DND-41 (cell line): ENCODE data around the gene SPDYA.

Experiments used
- ATAC-seq: fragments of 200-7000 bp; cut with Tn5 transposase; 3 replicates; pipeline ENCODE4 v1.9.1; 2021; ENCODE audit warnings: low read depth; ENCODE audit not compliant: insufficient read depth
- DNase-seq: peaks from one replicate; pipeline ENCODE4 v3.0.0-alpha.2; 2020
- H2AFZ ChIP-seq: 2 replicates; pipeline ENCODE4 v1.6.0; 2012; ENCODE audit warnings: low read depth, low read length
- H3K27ac ChIP-seq: 2 replicates; pipeline ENCODE4 v1.5.1; 2012; ENCODE audit warnings: low read length, inconsistent platforms
- H3K27me3 ChIP-seq: fragments of 200-600 bp; sonication (generic); 2 replicates; pipeline ENCODE4 v1.6.0; 2012; ENCODE audit warnings: low read length, mild to moderate bottlenecking, inconsistent platforms; ENCODE audit not compliant: insufficient read depth, poor library complexity
- H3K36me3 ChIP-seq: 2 replicates; pipeline ENCODE4 v1.5.1; 2012; ENCODE audit warnings: low read length, inconsistent platforms; ENCODE audit not compliant: insufficient read depth
- H3K4me1 ChIP-seq: 2 replicates; pipeline ENCODE4 v1.5.1; 2012; ENCODE audit warnings: mild to moderate bottlenecking, low read length; ENCODE audit not compliant: insufficient read depth
- H3K4me2 ChIP-seq: 2 replicates; pipeline ENCODE4 v1.6.0; 2012; ENCODE audit warnings: mild to moderate bottlenecking, moderate library complexity, low read length, inconsistent platforms; ENCODE audit not compliant: insufficient read depth
- H3K4me3 ChIP-seq, 2 experiments: fragments of 200-600 bp in 1 of 2; shearing (Covaris generic) in 1 of 2; 2 replicates each; pipeline ENCODE4 v1.5.1; 2012 to 2016; ENCODE audit warnings: inconsistent platforms in 2 of 2, low read length in 2 of 2, mild to moderate bottlenecking in 2 of 2, low read depth in 1 of 2, moderate library complexity in 1 of 2
- H3K79me2 ChIP-seq: 2 replicates; pipeline ENCODE4 v1.6.0; 2012; ENCODE audit warnings: low read length, inconsistent platforms; ENCODE audit not compliant: insufficient read depth
- H3K9ac ChIP-seq: 2 replicates; pipeline ENCODE4 v1.6.0; 2012; ENCODE audit warnings: low read depth, mild to moderate bottlenecking, inconsistent platforms, low read length, moderate library complexity
- H3K9me3 ChIP-seq: 2 replicates; pipeline ENCODE4 v1.5.1; 2012; ENCODE audit warnings: low read length, moderate library complexity, mild to moderate bottlenecking, inconsistent platforms; ENCODE audit not compliant: insufficient read depth, severe bottlenecking
- H4K20me1 ChIP-seq: 2 replicates; pipeline ENCODE4 v1.6.0; 2012; ENCODE audit warnings: low read length; ENCODE audit not compliant: insufficient read depth
- CTCF ChIP-seq: IDR thresholded peaks from 2 replicates; pipeline ENCODE4 v1.5.1; 2012; ENCODE audit warnings: borderline replicate concordance, low read length, moderate library complexity, mild to moderate bottlenecking; ENCODE audit not compliant: poor library complexity, severe bottlenecking; ENCODE audit errors: extremely low read depth
- EZH2 ChIP-seq: IDR thresholded peaks from 3 replicates; pipeline ENCODE4 v1.6.1; 2012; ENCODE audit warnings: borderline replicate concordance, low read depth, mild to moderate bottlenecking, moderate library complexity, low read length, inconsistent platforms; ENCODE audit not compliant: severe bottlenecking

Gene SPDYA

GRCh38 chr2:28810384-28811285 lies at the start of gene SPDYA:
TSS of gene SPDYA (plus strand) at chr2:28810834. CDS start at chr2:28816015, 5,181 bp downstream.
- ATAC-seq (no peak), DNase-seq (no peak)
- H4K20me1 ChIP-seq: no peaks in the 10 kb centered on the region
- H3K36me3 ChIP-seq: peaks cover 6% of the 10 kb centered on the region; the same call in 1 of the 2 replicates
- H3K27ac ChIP-seq: no peak within 1 kb of the TSS
- no peak within 1 kb of the TSS for H2AFZ ChIP-seq
- no peaks in the 10 kb centered on the region for H3K27me3 ChIP-seq
- no peaks in the 10 kb centered on the region for H3K9me3 ChIP-seq
- TF ChIP-seq EZH2: no peak
- H3K79me2 ChIP-seq: no peaks in the 10 kb centered on the region
- H3K4me3 ChIP-seq: no peak within 1 kb of the TSS
- no peak within 1 kb of the TSS for H3K4me2 ChIP-seq
- no peaks in the 10 kb centered on the region for H3K4me1 ChIP-seq
- H3K9ac ChIP-seq: no peak within 1 kb of the TSS

GRCh38 chr2:28761420-28761819 lies 49.2 kb upstream of the SPDYA start:
- Histone ChIP-seq H3K27ac (no peak overlapping the region), H3K9ac (no peak overlapping the region), H3K79me2 (peaks cover 100% of the 10 kb centered on the region), H3K27me3 (no peaks in the 10 kb centered on the region), H3K36me3 (peaks cover 30% of the 10 kb centered on the region), H2AFZ (no peak overlapping the region), H4K20me1 (peaks cover 91% of the 10 kb centered on the region), H3K9me3 (no peaks in the 10 kb centered on the region), H3K4me1 (peaks cover 4% of the 10 kb centered on the region; the same call in 1 of the 2 replicates), H3K4me3 (no peak overlapping the region), H3K4me2 (no peak overlapping the region)
- DNase-seq: no peak
- no peak for ATAC-seq
- TF ChIP-seq EZH2 (no peak), CTCF (no peak)

- DNase-seq (no peak), ATAC-seq (no peak)
- H3K27me3 ChIP-seq: no peaks in the 10 kb centered on the region
- TF ChIP-seq EZH2: no peak
- TF ChIP-seq CTCF: no peak
- no peak overlapping the region for H3K4me3 ChIP-seq
- H4K20me1 ChIP-seq: peaks cover 87% of the 10 kb centered on the region
- H3K79me2 ChIP-seq: peaks cover 98% of the 10 kb centered on the region
- peaks cover 14% of the 10 kb centered on the region for H3K36me3 ChIP-seq
- H3K4me1 ChIP-seq: no peaks in the 10 kb centered on the region
- H3K9ac ChIP-seq: no peak overlapping the region
- H3K4me2 ChIP-seq: no peak overlapping the region
- no peak overlapping the region for H3K27ac ChIP-seq
- no peaks in the 10 kb centered on the region for H3K9me3 ChIP-seq
- no peak overlapping the region for H2AFZ ChIP-seq
Measured at GRCh38 chr2:28764909-28765711, 45.5 kb upstream of the SPDYA start.

GRCh38 chr2:28766070-28766469 lies 44.6 kb upstream of the SPDYA start:
- DNase-seq (no peak), ATAC-seq (no peak)
- no peaks in the 10 kb centered on the region for H3K4me1 ChIP-seq
- H4K20me1 ChIP-seq: peaks cover 83% of the 10 kb centered on the region
- H2AFZ ChIP-seq: no peak overlapping the region
- TF ChIP-seq CTCF: no peak
- TF ChIP-seq EZH2: no peak
- no peak overlapping the region for H3K9ac ChIP-seq
- H3K36me3 ChIP-seq: peaks cover 6% of the 10 kb centered on the region
- H3K4me2 ChIP-seq: no peak overlapping the region
- no peaks in the 10 kb centered on the region for H3K9me3 ChIP-seq
- no peak overlapping the region for H3K27ac ChIP-seq
- H3K27me3 ChIP-seq: no peaks in the 10 kb centered on the region
- peaks cover 98% of the 10 kb centered on the region for H3K79me2 ChIP-seq
- no peak overlapping the region for H3K4me3 ChIP-seq
